ENCODE measurements around the gene TMEM87A. TPM values are rescaled to one million over a fixed set of nuclear protein-coding genes. Genes with fewer than 3 reads are reported as not detected.

The TMEM87A gene
- total RNA-seq, 1 donor: 29.6 TPM

GRCh38 chr15:42207674-42208579, 65.3 kb downstream of the TMEM87A start, which contains the start of gene VPS39:
Gene VPS39 (minus strand): TSS chr15:42208304. CDS start chr15:42208153, 151 bp downstream.
- peak; percentile 49 to 91 (median 87) for DNase-seq (ENCODE audit: low read depth in 2 of 3, low spot score in 2 of 3)

DNA sequence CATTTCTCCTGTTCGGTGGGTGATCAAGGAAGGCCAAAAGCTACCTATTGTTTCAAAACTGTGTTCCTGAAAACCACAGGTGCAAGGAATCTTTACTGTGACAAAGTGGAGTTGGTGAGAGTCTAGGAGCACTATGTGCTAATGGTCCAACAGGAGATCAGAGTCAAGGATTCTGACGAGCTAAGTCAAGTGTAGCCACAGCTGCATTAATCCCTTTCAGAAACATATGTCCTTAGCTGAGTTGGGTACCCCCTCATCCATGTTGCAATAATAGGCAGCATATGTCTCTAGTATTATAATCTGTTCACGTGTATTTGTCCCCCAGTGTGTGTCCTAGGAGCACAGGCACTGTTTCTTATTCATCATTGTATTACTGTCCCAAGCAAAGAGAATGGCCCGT, 66.8 kb downstream of the TMEM87A start:
- DNase-seq (ENCODE audit: low read depth in 2 of 3, low spot score in 2 of 3): no peak

- DNase-seq (ENCODE audit: low read depth in 2 of 3, low spot score in 2 of 3): no peak
Measured at GRCh38 chr15:42203891-42204290, 69.3 kb downstream of the TMEM87A start.

GRCh38 chr15:42202653-42203052, 70.6 kb downstream of the TMEM87A start:
- no peak for DNase-seq (ENCODE audit: low read depth in 2 of 3, low spot score in 2 of 3)

DNA sequence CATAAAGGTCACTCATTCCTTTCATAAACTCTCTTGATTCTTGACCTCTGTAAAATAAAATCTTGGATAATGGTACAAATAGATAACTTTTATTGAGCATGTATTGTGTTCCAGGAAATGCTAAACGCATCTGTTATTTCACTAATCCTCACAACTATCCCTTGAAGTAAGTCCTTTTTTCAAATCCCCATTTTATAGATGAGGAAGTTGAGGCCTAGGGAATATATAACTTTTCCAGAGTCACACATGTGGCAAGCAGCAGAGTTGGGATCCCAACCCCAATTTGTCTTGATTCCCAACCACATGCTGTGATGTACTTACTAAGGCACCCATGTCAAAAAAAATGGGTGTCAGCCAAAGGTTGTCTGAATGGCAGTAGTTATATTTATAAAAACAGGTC, 71.4 kb downstream of the TMEM87A start:
- no peak for DNase-seq (ENCODE audit: low read depth in 2 of 3, low spot score in 2 of 3)

GRCh38 chr15:42199126-42199525, 74.1 kb downstream of the TMEM87A start:
- DNase-seq (ENCODE audit: low read depth in 2 of 3, low spot score in 2 of 3): no peak

DNA sequence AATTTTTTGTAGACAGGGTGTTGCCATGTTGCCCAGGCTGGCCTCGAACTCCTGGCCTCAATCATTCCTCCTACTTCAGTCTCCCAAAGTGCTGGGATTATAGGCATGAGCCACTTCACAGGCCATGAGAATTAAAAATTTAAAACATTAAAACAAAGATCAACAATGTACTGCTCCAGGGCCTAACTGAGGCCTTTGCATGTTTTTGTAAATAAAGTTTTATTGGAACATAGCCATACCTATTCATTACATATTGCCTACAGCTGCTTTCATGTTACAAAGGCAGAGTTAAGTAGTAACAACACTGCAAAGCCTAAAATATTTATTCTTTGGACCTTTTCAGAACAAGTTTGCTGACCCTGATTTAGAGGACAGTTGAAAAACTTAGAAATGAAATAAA, 74.7 kb downstream of the TMEM87A start:
- DNase-seq (ENCODE audit: low read depth in 2 of 3, low spot score in 2 of 3): no peak

DNA sequence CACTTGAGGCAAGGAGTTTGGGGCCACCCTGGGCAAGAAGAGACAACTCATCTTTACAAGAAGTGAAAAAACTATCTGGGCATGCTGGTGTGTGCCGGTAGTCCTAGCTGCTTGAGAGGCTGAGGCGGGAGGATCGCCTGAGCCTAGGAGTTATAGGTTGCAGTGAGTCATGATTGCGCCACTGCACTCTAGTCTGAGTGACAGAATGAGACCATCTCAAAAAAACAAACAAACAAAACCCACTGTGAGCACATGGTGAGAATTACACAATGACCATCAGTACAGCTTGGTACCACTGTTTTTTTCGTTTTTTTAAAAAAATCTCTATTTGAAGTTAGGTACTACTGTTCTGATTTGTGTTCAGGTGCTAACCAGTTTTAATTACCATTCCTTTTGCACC, 78.7 kb downstream of the TMEM87A start:
- no peak for DNase-seq (ENCODE audit: low read depth in 2 of 3, low spot score in 2 of 3)

DNA sequence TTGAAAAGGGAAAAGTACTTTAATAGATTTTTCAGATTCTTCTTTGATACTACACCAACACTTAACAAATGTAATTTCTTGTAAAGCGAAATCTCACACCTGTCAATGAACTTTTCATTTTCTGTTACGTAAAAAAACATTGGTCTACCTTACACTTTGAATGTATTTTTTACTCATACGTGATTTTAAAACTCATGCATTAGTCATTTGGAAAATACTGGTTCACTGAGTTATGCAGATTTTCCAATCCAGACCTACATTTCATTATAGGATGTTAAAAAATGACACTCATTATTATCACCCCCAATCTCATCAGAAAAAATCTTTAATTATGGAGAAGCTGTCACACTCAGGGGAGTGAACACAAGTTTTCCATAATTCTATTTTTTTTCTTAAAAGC, 79.8 kb downstream of the TMEM87A start:
- no peak for DNase-seq (ENCODE audit: low read depth in 2 of 3, low spot score in 2 of 3)

GRCh38 chr15:42191610-42192346, 81.5 kb downstream of the TMEM87A start:
- DNase-seq (ENCODE audit: low read depth in 2 of 3, low spot score in 2 of 3): no peak

GRCh38 chr15:42190370-42190769, 82.9 kb downstream of the TMEM87A start:
- DNase-seq (ENCODE audit: low read depth in 2 of 3, low spot score in 2 of 3): no peak

DNA sequence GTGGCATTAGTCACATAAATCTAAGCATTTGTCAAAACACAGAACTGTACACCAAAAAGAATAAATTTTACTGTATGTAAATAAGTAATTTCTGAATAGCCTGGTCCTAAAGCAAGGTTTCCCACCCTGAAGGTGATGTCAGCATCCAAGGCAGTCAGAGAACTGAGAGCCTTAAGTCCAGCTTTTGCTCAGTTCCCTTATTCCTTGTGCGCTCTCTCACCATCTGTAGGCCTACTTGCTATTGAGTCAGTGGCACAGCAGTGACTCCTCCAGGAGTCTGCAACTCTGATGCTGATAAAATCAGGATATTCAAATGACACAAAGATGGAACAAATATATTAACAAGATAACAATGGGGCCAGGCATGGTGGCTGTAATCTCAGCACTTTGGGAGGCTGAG, 87.4 kb downstream of the TMEM87A start:
- DNase-seq (ENCODE audit: low read depth in 2 of 3, low spot score in 2 of 3): no peak

DNA sequence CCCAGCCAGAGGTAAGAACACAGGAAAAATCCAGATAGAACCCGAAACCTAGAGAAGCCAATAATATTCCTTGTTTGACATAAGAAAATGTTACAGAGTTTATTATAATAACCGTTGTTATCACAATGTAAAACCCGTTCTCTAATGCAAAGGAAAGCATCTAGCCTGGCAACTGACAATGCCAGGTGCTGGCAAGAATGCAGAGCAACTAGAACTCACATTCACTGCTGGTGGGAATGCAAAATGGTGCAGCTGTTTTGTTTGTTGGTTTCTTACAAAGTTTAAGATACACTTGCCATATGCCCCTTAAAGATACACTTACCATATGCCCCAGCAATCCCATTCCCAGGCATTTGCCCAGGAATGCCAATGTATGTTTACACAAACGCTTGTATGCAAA, 88.5 kb downstream of the TMEM87A start:
- DNase-seq (ENCODE audit: low read depth in 2 of 3, low spot score in 2 of 3): no peak

DNA sequence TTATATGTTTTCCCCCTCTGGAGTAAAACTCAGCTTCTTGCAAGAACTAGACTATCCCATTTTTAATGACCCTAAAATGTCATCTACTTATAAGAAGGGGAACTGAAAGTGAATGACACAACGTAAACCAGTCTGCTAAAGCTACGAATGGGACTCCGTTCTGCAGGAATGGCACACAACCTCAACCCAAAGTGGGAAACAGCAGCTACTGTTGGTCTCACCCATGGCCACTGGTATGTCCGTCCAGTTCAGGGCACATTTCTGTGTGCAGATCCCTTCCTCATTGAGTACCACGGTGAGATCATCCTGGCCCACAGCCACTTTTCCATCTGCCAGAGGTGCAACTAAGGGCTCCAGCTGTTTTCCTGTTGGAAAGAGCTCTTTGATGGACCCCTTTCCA, 88.9 kb downstream of the TMEM87A start:
- DNase-seq (ENCODE audit: low read depth in 2 of 3, low spot score in 2 of 3): no peak

GRCh38 chr15:42182961-42183360, 90.3 kb downstream of the TMEM87A start:
- DNase-seq (ENCODE audit: low read depth in 2 of 3, low spot score in 2 of 3): no peak

DNA sequence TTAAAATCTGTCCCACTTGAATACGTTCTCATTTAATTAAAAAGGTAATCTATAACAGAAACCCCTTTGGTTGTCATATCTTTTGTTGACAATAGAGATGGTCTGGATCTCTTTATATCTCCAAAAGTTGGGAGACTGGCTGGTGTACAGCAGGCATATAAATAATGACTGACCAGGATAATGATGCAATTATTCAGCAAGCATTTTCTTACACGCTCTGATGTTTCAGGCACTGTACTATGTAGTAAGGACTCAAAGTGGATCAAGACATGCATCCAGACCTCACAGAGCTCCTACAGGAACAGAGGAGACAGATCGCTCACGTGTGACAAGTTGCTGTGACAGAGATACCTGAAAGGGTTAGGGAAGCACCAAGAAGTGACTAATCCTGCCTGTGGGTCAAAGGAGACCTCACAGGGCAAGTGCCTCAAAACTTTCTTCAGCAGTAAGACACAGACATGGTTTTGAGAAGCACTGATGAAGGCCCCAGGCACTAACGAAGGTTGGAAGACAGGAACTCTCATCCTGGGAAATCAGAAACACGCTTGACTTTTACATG, 90.8 kb downstream of the TMEM87A start:
- no peak for DNase-seq (ENCODE audit: low read depth in 2 of 3, low spot score in 2 of 3)

- no peak for DNase-seq (ENCODE audit: low read depth in 2 of 3, low spot score in 2 of 3)
Measured at GRCh38 chr15:42178056-42178455, 95.2 kb downstream of the TMEM87A start.

GRCh38 chr15:42175671-42176070, 97.6 kb downstream of the TMEM87A start:
- no peak for DNase-seq (ENCODE audit: low read depth in 2 of 3, low spot score in 2 of 3)

DNA sequence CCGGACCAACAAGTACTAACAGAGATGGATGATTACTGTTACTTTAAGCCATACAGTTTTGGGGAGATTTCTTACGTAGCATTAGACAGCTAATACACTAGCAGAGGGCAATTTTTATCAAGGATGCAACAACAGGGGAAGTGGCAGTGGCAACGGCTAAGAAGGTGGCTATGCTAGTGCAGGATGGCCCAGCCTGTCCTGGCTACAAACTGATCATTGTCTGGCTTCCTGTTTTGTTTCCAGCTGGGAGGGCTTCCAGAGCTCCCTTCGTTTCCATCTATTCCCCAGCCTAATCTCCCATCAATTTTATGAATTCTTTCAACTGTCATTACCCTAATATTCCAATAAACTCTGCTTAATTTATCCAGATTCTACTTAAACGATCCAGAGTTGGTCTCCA, 100.8 kb downstream of the TMEM87A start:
- no peak for DNase-seq (ENCODE audit: low read depth in 2 of 3, low spot score in 2 of 3)

DNA sequence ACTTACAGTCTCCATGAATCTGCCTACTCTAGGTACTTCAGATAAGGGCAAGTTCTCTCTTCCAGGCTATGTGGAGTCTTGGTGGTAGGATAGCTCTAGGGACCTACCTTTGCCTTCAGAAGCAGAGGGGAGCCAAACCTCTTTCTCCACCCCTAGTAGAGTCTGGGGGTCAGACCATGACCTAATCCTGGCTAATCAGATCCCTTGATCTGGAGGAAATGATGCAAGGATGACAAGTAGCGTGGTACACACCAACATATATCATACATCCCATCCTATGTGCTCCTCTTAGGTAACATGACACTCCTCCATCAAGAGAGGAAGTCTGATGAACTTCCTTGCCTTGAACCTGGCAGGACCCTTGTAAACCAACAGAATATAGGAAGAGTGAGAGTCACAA, 101.4 kb downstream of the TMEM87A start:
- no peak for DNase-seq (ENCODE audit: low read depth in 2 of 3, low spot score in 2 of 3)

DNA sequence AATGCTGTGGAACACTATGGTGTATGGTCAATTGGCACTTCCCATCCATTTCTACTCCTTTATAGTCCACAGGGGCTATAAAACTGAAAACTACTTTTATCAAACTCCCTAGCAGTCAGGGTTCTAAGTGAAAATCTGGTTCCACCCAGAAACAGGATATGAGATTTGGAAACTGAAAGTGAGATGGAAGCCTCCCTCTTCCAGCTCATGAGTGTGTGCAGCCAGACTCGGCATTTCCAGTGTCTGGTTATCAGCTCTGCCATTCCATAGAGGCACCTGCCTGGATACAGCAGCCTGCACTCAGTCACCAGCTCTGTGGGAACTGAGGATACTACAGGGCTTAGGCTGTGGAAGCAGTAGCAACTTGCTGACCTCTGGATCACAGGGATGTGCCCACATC, 102.1 kb downstream of the TMEM87A start:
- no peak for DNase-seq (ENCODE audit: low read depth in 2 of 3, low spot score in 2 of 3)
